Duodenal mucosa (tissue), 2 donors: ENCODE results near the gene C16orf87.

Experiments used
- H3K27ac ChIP-seq: one replicate; pipeline ENCODE4 v1.7.0; 2013; ENCODE audit warnings: low read depth, low read length
- H3K27me3 ChIP-seq, 2 donors: one replicate each; pipeline ENCODE4 v1.7.0; 2013; ENCODE audit warnings: low read length in 2 of 2, control low read depth in 1 of 2; ENCODE audit not compliant: insufficient read depth in 2 of 2, control insufficient read depth in 1 of 2
- H3K36me3 ChIP-seq, 2 donors: one replicate each; pipeline ENCODE4 v1.7.0; 2013; ENCODE audit warnings: low read length in 2 of 2, control low read depth in 1 of 2; ENCODE audit not compliant: insufficient read depth in 2 of 2, control insufficient read depth in 1 of 2
- H3K4me1 ChIP-seq, 2 donors: one replicate each; pipeline ENCODE4 v1.7.0; 2013; ENCODE audit warnings: low read length in 2 of 2, control low read depth in 1 of 2; ENCODE audit not compliant: insufficient read depth in 2 of 2, control insufficient read depth in 1 of 2
- H3K4me3 ChIP-seq, 2 donors: one replicate each; pipeline ENCODE4 v1.7.0; 2013; ENCODE audit warnings: low read length in 2 of 2, low read depth in 1 of 2
- H3K9ac ChIP-seq, 2 donors: one replicate each; pipeline ENCODE4 v1.7.0; 2013; ENCODE audit warnings: low read length in 2 of 2, low read depth in 1 of 2
- H3K9me3 ChIP-seq, 2 donors: one replicate each; pipeline ENCODE4 v1.7.0; 2013; ENCODE audit warnings: low read length in 2 of 2, control low read depth in 1 of 2; ENCODE audit not compliant: control insufficient read depth in 1 of 2

Gene C16orf87

GRCh38 chr16:46857368-46857945, 26.5 kb upstream of the C16orf87 start:
- Histone ChIP-seq H3K9me3 (no peaks in the 10 kb centered on the region), H3K9ac (no peak overlapping the region), H3K4me3 (no peak overlapping the region), H3K36me3 (no peaks in the 10 kb centered on the region), H3K27me3 (no peaks in the 10 kb centered on the region), H3K4me1 (peaks cover 4 to 17% of the 10 kb centered on the region in 2 donors), H3K27ac (no peak overlapping the region)

- H3K27ac ChIP-seq, result no peak overlapping the region
- H3K27me3 ChIP-seq, result no peaks in the 10 kb centered on the region
- no peak overlapping the region for H3K4me3 ChIP-seq
- no peaks in the 10 kb centered on the region for H3K36me3 ChIP-seq
- H3K9me3 ChIP-seq, result no peaks in the 10 kb centered on the region
- H3K9ac ChIP-seq, result no peak overlapping the region
- H3K4me1 ChIP-seq, result peaks cover 16 to 26% of the 10 kb centered on the region in 2 donors
Observed at GRCh38 chr16:46855389-46855788, 24.4 kb upstream of the C16orf87 start.

DNA sequence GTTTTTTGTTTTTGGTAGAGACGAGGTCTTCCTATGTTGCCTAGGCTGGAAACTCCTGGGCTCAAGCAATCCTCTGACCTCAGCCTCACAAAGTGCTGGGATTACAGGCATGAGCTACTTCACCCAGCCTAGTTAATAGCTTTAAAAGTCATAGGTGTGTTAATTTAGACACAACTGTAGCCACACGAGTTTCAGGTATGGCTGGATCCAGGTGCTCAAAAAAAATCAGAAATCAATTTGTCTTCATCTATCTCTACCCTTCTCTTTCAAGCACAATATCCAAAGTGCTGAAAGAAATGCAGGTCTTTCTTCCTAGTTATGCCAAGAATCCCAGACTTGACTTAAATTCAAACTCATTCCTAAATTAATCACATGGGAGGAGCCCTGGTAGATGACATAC, 23.9 kb upstream of the C16orf87 start:
- H3K36me3 ChIP-seq, result no peaks in the 10 kb centered on the region
- no peak overlapping the region for H3K9ac ChIP-seq
- H3K4me1 ChIP-seq, result peaks cover 17 to 28% of the 10 kb centered on the region in 2 donors
- no peaks in the 10 kb centered on the region for H3K27me3 ChIP-seq
- no peak overlapping the region for H3K4me3 ChIP-seq
- H3K9me3 ChIP-seq, result no peaks in the 10 kb centered on the region
- H3K27ac ChIP-seq, result no peak overlapping the region

DNA sequence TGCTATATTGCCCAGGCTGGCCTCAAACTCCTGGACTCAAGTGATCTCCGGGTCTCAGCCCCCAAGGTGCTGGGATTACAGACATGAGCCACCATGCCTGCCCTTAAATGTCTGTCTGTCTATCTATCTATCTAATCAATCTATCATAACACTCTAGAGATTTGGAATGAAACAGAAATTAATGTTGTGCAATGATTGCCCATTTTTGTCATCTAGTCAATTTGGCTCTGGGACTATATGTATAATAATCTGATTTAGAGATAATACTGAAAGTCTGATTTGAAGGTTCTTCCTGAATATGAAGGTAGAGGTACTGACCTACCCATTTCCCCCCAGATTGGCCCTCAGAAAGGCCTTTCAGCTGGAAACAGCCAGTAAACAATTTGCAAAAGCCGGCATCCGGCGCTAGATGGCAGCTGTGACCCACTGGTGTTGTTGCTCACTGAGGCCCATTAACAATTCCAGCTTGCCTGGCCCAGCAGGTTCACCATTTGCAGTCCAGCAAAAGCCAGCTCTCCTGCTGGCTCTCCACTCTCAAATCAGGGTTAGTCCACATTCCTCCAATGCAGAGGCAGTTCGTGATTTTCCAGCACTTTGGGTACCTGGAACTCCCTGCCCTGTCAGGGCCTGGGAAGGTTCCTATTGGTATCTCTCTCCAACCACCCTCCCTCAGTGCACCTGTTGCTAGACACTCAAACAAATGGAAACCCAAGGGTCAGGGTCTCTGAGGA, 22.9 kb upstream of the C16orf87 start:
- H3K4me1 ChIP-seq, result peaks cover 17 to 28% of the 10 kb centered on the region in 2 donors
- H3K9me3 ChIP-seq, result no peaks in the 10 kb centered on the region
- no peak overlapping the region for H3K9ac ChIP-seq
- no peak overlapping the region for H3K27ac ChIP-seq
- H3K27me3 ChIP-seq, result no peaks in the 10 kb centered on the region
- no peaks in the 10 kb centered on the region for H3K36me3 ChIP-seq
- no peak overlapping the region for H3K4me3 ChIP-seq

DNA sequence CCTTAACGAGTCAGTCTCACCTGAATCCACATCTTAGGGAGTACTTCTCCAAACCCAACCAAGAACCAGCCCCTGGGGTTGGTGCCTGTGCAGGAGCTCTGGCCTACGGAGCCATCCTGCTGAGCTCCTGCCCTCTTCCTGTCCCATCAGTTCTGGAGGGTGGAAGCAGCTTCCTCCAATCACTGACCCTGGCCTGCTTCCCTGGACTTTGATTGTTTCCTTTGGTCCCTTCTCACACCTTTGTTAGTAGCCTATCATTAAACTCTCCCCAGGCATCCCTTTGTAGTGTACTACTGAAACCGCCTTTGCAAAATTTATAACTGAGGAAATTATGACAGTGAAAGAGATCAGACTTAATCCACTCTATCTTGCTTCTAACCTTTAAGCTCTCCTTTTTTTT, 21.1 kb upstream of the C16orf87 start:
- no peaks in the 10 kb centered on the region for H3K27me3 ChIP-seq
- H3K36me3 ChIP-seq, result no peaks in the 10 kb centered on the region
- H3K9ac ChIP-seq, result no peak overlapping the region
- peaks cover 17 to 23% of the 10 kb centered on the region in 2 donors for H3K4me1 ChIP-seq
- H3K27ac ChIP-seq, result no peak overlapping the region
- no peaks in the 10 kb centered on the region for H3K9me3 ChIP-seq
- H3K4me3 ChIP-seq, result no peak overlapping the region

- H3K4me3 ChIP-seq, result no peak overlapping the region
- no peak overlapping the region for H3K27ac ChIP-seq
- no peaks in the 10 kb centered on the region for H3K9me3 ChIP-seq
- H3K36me3 ChIP-seq, result no peaks in the 10 kb centered on the region
- no peaks in the 10 kb centered on the region for H3K27me3 ChIP-seq
- peaks cover 17 to 23% of the 10 kb centered on the region in 2 donors for H3K4me1 ChIP-seq
- H3K9ac ChIP-seq, result no peak overlapping the region
Observed at GRCh38 chr16:46850619-46851555, 19.9 kb upstream of the C16orf87 start.

- no peaks in the 10 kb centered on the region for H3K27me3 ChIP-seq
- no peaks in the 10 kb centered on the region for H3K9me3 ChIP-seq
- peaks cover 12 to 13% of the 10 kb centered on the region in 2 donors for H3K4me1 ChIP-seq
- no peak overlapping the region for H3K9ac ChIP-seq
- no peaks in the 10 kb centered on the region for H3K36me3 ChIP-seq
- no peak overlapping the region for H3K27ac ChIP-seq
- H3K4me3 ChIP-seq, result no peak overlapping the region
Observed at GRCh38 chr16:46848768-46849764, 18.1 kb upstream of the C16orf87 start.

GRCh38 chr16:46845952-46846351, 15.0 kb upstream of the C16orf87 start:
- H3K27me3 ChIP-seq, result no peaks in the 10 kb centered on the region
- no peak overlapping the region for H3K9ac ChIP-seq
- peaks cover 7% of the 10 kb centered on the region in 2 donors for H3K4me1 ChIP-seq
- no peaks in the 10 kb centered on the region for H3K36me3 ChIP-seq
- H3K27ac ChIP-seq, result no peak overlapping the region
- H3K9me3 ChIP-seq, result no peaks in the 10 kb centered on the region
- no peak overlapping the region for H3K4me3 ChIP-seq

- no peak overlapping the region for H3K27ac ChIP-seq
- no peaks in the 10 kb centered on the region for H3K9me3 ChIP-seq
- H3K9ac ChIP-seq, result no peak overlapping the region
- no peaks in the 10 kb centered on the region for H3K36me3 ChIP-seq
- no peak overlapping the region for H3K4me3 ChIP-seq
- no peaks in the 10 kb centered on the region for H3K27me3 ChIP-seq
- no peaks in the 10 kb centered on the region for H3K4me1 ChIP-seq
Observed at GRCh38 chr16:46844771-46845170, 13.8 kb upstream of the C16orf87 start.
